PC-9 (cell line): Measurements from ENCODE around the gene GALM. TPM values are rescaled to one million over a fixed set of nuclear protein-coding genes. Genes with fewer than 3 reads are reported as not detected.
"Not testable (repeated sequence)": the region's sequence is repeated elsewhere in the genome, so short reads cannot be mapped to it uniquely, and the experiment has no call there.

ENCODE experiments used
- BruUV-seq: library from RNA; stranded (reverse); fragments of 400-500 nt; replicated peaks from 2 replicates; lab custom pipeline; 2021; lab: Mats Ljungman, UMichigan
- CTCF ChIA-PET: fragments of 300-600 bp; sonication (Branson Sonifier 250); formaldehyde crosslinking; loops from one replicate; lab custom pipeline; 2022; ENCODE audit warnings: antibody characterized with exemption; lab: Charles Lee
- POLR2A ChIA-PET: fragments of 300-600 bp; sonication (Branson Sonifier 250); formaldehyde crosslinking; loops from one replicate; lab custom pipeline; 2022; ENCODE audit warnings: antibody characterized with exemption; ENCODE audit not compliant: unreplicated experiment; lab: Charles Lee
- DNase-seq, 2 experiments: peaks; one replicate each; pipeline versions ENCODE4 v3.0.0 to v3.0.0-alpha.2; 2015 to 2022; ENCODE audit warnings: mixed read lengths in 1 of 2
- H2AFZ ChIP-seq: fragments of 200-600 bp; sonication (generic); 2 replicates; pipeline ENCODE4 v1.8.1; 2017; ENCODE audit warnings: antibody characterized with exemption
- H3F3A ChIP-seq: fragments of 200-600 bp; sonication (generic); 2 replicates; pipeline ENCODE4 v1.8.1; 2017; ENCODE audit warnings: antibody characterized with exemption, mild to moderate bottlenecking, low read depth; ENCODE audit not compliant: insufficient read depth
- H3K27ac ChIP-seq: fragments of 200-600 bp; sonication (generic); 2 replicates; pipeline ENCODE4 v1.6.1; 2016; ENCODE audit warnings: mixed run types
- H3K27me3 ChIP-seq: fragments of 200-600 bp; sonication (generic); 2 replicates; pipeline ENCODE4 v1.6.1; 2016; ENCODE audit warnings: low read depth, mixed run types; ENCODE audit not compliant: insufficient read depth
- H3K36me3 ChIP-seq: fragments of 200-600 bp; sonication (generic); 2 replicates; pipeline ENCODE4 v1.6.1; 2016; ENCODE audit warnings: low read depth, mixed run types
- H3K4me1 ChIP-seq: fragments of 200-600 bp; sonication (generic); replicated peaks from 2 replicates; pipeline ENCODE4 v1.6.1; 2016; ENCODE audit warnings: mixed run types; ENCODE audit not compliant: insufficient read depth
- H3K4me2 ChIP-seq: fragments of 200-600 bp; sonication (generic); 2 replicates; pipeline ENCODE4 v1.6.1; 2017; ENCODE audit warnings: mixed run types
- H3K4me3 ChIP-seq: fragments of 200-600 bp; sonication (generic); 2 replicates; pipeline ENCODE4 v1.6.1; 2016; ENCODE audit warnings: mixed run types
- H3K79me2 ChIP-seq: fragments of 200-600 bp; sonication (generic); 2 replicates; pipeline ENCODE4 v1.6.1; 2017; ENCODE audit warnings: low read depth, mixed run types
- H3K9me2 ChIP-seq: fragments of 200-600 bp; sonication (generic); 2 replicates; pipeline ENCODE4 v1.8.1; 2017; ENCODE audit warnings: mild to moderate bottlenecking; ENCODE audit not compliant: insufficient read depth
- H3K9me3 ChIP-seq: fragments of 200-600 bp; sonication (generic); 2 replicates; pipeline ENCODE4 v1.8.1; 2016; ENCODE audit warnings: low read depth; ENCODE audit not compliant: insufficient read depth
- H4K20me1 ChIP-seq: fragments of 200-600 bp; sonication (generic); 2 replicates; pipeline ENCODE4 v1.8.1; 2017; ENCODE audit not compliant: insufficient read depth
- CTCF ChIP-seq: fragments of 200-600 bp; sonication (generic); conservative IDR thresholded peaks from 2 replicates; pipeline ENCODE4 v1.6.1; 2017; ENCODE audit warnings: mixed run types, antibody characterized with exemption, mild to moderate bottlenecking, moderate library complexity
- EZH2 ChIP-seq: fragments of 200-600 bp; sonication (generic); IDR thresholded peaks from 2 replicates; pipeline ENCODE4 v1.8.0; 2017; ENCODE audit warnings: antibody characterized with exemption, low read depth
- intact Hi-C: fragments of 100-400 bp; cut with micrococcal nuclease; formaldehyde crosslinking; loops from one replicate; pipeline ENCODE4 v1.10.0; 2022; ENCODE audit not compliant: unreplicated experiment
- total RNA-seq: library from RNA; stranded (reverse); gene quantifications from 2 replicates; pipeline ENCODE4 v1.2.3, GENCODE V29; 2021

GALM gene
- total RNA-seq, 1 experiment from 2014 or later, result 27.7 TPM

DNA sequence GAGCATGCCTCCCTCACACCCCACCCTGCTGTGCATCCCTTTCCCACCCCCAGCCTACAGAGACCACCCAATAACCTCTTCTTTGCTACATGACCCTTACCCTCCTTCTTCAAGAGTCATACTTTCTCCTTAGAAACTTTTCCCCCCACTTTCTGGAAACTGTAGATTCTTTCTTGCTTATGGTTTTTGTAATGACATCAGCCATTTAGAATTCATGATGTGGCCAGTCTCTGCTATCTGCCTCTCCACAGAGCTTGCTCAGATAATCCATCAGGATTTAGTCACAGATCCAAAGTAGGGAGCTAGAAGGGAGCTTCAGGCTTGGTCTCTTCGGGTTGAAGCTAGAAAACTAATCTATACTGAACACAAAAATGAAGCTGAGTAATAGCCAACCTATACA, 36.5 kb downstream of the GALM start:
- TF ChIP-seq EZH2 (no peak), CTCF (no peak)
- H3K79me2 ChIP-seq, result no peaks in the 10 kb centered on the region
- no peak overlapping the region for H3K4me2 ChIP-seq
- H3K27ac ChIP-seq, result no peak overlapping the region
- H4K20me1 ChIP-seq, result no peaks in the 10 kb centered on the region
- H3K4me3 ChIP-seq, result no peak overlapping the region
- intact Hi-C loops, result no loop called here
- no peaks in the 10 kb centered on the region; the same call in 1 of the 2 replicates for H3F3A ChIP-seq
- no peak for DNase-seq
- H3K27me3 ChIP-seq, result no peaks in the 10 kb centered on the region
- CTCF ChIA-PET, result interaction anchor here (0.6 kb wide), 1 partner anchor 166 kb away, joined by 4 read pairs; no protein-coding TSS in a partner anchor
- H3K36me3 ChIP-seq, result no peaks in the 10 kb centered on the region
- H3K4me1 ChIP-seq, result peaks cover 20% of the 10 kb centered on the region
- POLR2A ChIA-PET, result no interaction called here
- no peak overlapping the region for H2AFZ ChIP-seq
- no peaks in the 10 kb centered on the region for H3K9me3 ChIP-seq
- no TSS peak for BruUV-seq
- H3K9me2 ChIP-seq, result no peaks in the 10 kb centered on the region

DNA sequence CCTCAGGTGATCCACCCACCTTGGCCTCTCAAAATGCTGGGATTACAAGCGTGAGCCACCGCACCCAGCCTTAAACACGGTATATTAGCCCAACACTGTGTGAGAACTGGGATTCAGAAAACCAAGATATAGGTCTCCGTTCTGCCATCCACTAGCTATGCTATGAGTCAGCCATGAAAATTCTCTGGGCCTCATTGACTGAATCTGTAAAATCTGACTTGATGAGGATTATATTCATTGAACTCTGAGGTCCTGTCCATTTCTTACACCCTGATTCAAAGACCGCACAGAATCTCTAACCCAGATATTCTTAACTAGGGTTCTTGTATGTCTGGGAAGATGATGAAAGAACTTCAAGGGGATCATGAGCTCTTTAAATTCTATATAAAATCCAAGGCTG, 37.4 kb downstream of the GALM start:
- intact Hi-C loops, H4K20me1 ChIP-seq, H3K4me3 ChIP-seq, DNase-seq, H3K4me2 ChIP-seq, H3K36me3 ChIP-seq, H3K9me2 ChIP-seq, H3K27me3 ChIP-seq, H2AFZ ChIP-seq, BruUV-seq, H3K9me3 ChIP-seq, H3F3A ChIP-seq, H3K27ac ChIP-seq, H3K79me2 ChIP-seq: not testable (repeated sequence)
- POLR2A ChIA-PET, result interaction anchor here (0.6 kb wide), 1 partner anchor 12 kb away, joined by 4 read pairs; no protein-coding TSS in a partner anchor
- CTCF ChIA-PET, result interaction anchor here (0.7 kb wide), 1 partner anchor 39 kb away, joined by 4 read pairs; no protein-coding TSS in a partner anchor
- H3K4me1 ChIP-seq, result peaks cover 20% of the 10 kb centered on the region

- TF ChIP-seq EZH2 (no peak), CTCF (no peak)
- DNase-seq, result no peak
- Histone ChIP-seq H3K27ac (no peak overlapping the region), H4K20me1 (no peaks in the 10 kb centered on the region), H3K4me3 (no peak overlapping the region), H3K79me2 (no peaks in the 10 kb centered on the region), H3K4me2 (no peak overlapping the region), H3K9me2 (no peaks in the 10 kb centered on the region), H3K27me3 (no peaks in the 10 kb centered on the region), H3K9me3 (no peaks in the 10 kb centered on the region), H3K36me3 (no peaks in the 10 kb centered on the region), H3F3A (no peaks in the 10 kb centered on the region; the same call in 1 of the 2 replicates), H2AFZ (no peak overlapping the region), H3K4me1 (peaks cover 20% of the 10 kb centered on the region)
- CTCF ChIA-PET, result no interaction called here
- POLR2A ChIA-PET, result no interaction called here
- no TSS peak for BruUV-seq
- intact Hi-C loops, result no loop called here
These were observed 38.8 kb downstream of the GALM start for GRCh38 chr2:38704664-38705063.

DNA sequence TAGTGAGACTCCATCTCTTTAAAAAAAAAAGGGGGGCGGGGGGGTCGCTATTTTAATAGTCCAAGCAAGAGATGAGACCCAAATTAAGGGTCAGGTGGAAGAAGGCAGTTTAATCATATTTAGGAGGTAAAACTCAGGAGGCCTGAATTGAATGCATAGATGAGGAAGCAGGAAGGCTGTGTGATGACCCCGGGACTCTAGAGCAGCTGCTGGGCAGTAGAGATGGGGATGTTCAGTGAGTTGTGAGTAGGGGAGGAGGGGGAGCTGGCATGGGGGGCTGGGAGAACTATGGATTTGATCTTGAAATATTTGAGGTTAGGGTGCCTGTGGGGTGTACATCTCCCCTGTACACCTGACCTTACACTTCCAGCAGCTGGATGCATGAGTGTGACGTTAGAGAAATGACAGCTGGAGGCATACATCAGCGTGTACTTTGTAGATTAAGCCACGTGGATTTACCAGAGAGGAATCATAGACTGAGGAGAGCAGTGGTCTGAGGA, 41.0 kb downstream of the GALM start:
- Histone ChIP-seq H3K4me3 (no peak overlapping the region), H3K27me3 (no peaks in the 10 kb centered on the region), H3K79me2 (no peaks in the 10 kb centered on the region), H3K36me3 (no peaks in the 10 kb centered on the region), H3K9me3 (no peaks in the 10 kb centered on the region), H2AFZ (no peak overlapping the region), H3K9me2 (no peaks in the 10 kb centered on the region), H3K4me2 (no peak overlapping the region), H3K4me1 (peaks cover 8% of the 10 kb centered on the region; the same call in 1 of the 2 replicates), H3K27ac (no peak overlapping the region), H4K20me1 (no peaks in the 10 kb centered on the region), H3F3A (no peaks in the 10 kb centered on the region)
- TF ChIP-seq EZH2, result no peak
- no peak for TF ChIP-seq CTCF
- no peak for DNase-seq
- no TSS peak for BruUV-seq
- POLR2A ChIA-PET, result no interaction called here
- CTCF ChIA-PET, result no interaction called here
- intact Hi-C loops, result no loop called here

GRCh38 chr2:38708491-38708890, 42.6 kb downstream of the GALM start:
- H3K36me3 ChIP-seq, H3K27me3 ChIP-seq, POLR2A ChIA-PET, H3K9me2 ChIP-seq, H3F3A ChIP-seq, H3K9me3 ChIP-seq, H3K4me1 ChIP-seq, H4K20me1 ChIP-seq, intact Hi-C loops, H3K27ac ChIP-seq, H3K4me3 ChIP-seq, BruUV-seq, H3K4me2 ChIP-seq, H3K79me2 ChIP-seq, DNase-seq, CTCF ChIA-PET, H2AFZ ChIP-seq: not testable (repeated sequence)
